ENCODE measurements around the gene VPS16. TPM values are rescaled to one million over a fixed set of nuclear protein-coding genes. Genes with fewer than 3 reads are reported as not detected.

Gene VPS16
- total RNA-seq, 4 donors from 2014 or later = 22.0 to 37.5 (median 30.2) TPM

GRCh38 chr20:2798814-2799213, 41.7 kb upstream of the VPS16 start:
- intact Hi-C loops (cut with DNase I) = no loop called here
- Histone ChIP-seq H3K4me3 (no peak overlapping the region), H3K27me3 (peaks cover 0 to 98% (median 20%) of the 10 kb centered on the region in 4 donors), H3K27ac (replicated peaks in 1 of 4) (no peak overlapping the region), H3K9me3 (no peaks in the 10 kb centered on the region), H3K4me1 (peaks cover 0 to 25% (median 20%) of the 10 kb centered on the region in 4 donors), H3K36me3 (no peaks in the 10 kb centered on the region)
- 82% methylated on average over 6 of the region's 6 CpGs for WGBS
- no peak for TF ChIP-seq POLR2AphosphoS5 (IDR thresholded peaks at IDR 0.05)
- TF ChIP-seq CTCF (IDR thresholded peaks at IDR 0.05) = no peak
- no peak for TF ChIP-seq POLR2A (IDR thresholded peaks at IDR 0.05; ENCODE audit: low read depth)
- TF ChIP-seq EP300 (IDR thresholded peaks at IDR 0.05) = no peak
- DNase-seq (ENCODE audit: extremely low spot score) = no peak

- no peak for DNase-seq (ENCODE audit: extremely low spot score)
Observed at GRCh38 chr20:2799271-2799670, 41.3 kb upstream of the VPS16 start.

GRCh38 chr20:2799688-2800520, 40.6 kb upstream of the VPS16 start:
- TF ChIP-seq CTCF (IDR thresholded peaks at IDR 0.05) (no peak), EP300 (IDR thresholded peaks at IDR 0.05) (no peak), POLR2A (IDR thresholded peaks at IDR 0.05; ENCODE audit: low read depth) (no peak)
- H3K4me3 ChIP-seq = peak overlapping the region; percentile 22 to 34 (median 30)
- WGBS = 2% methylated on average over 45 of the region's 61 CpGs

More at GRCh38 chr20:2799271-2799670, 41.3 kb upstream of the VPS16 start:
- H3K4me3 ChIP-seq = peak overlapping the region; percentile 22 to 34 (median 30)
- H3K27me3 ChIP-seq = peaks cover 0 to 98% (median 18%) of the 10 kb centered on the region in 4 donors
- H3K36me3 ChIP-seq = no peaks in the 10 kb centered on the region
- peaks cover 0 to 25% (median 20%) of the 10 kb centered on the region in 4 donors for H3K4me1 ChIP-seq
- intact Hi-C loops (cut with DNase I) = no loop called here
- no peaks in the 10 kb centered on the region for H3K9me3 ChIP-seq
- 50% methylated on average over 9 of the region's 9 CpGs for WGBS
- no peak overlapping the region for H3K27ac ChIP-seq (replicated peaks in 1 of 4)
- TF ChIP-seq EP300 (IDR thresholded peaks at IDR 0.05) (no peak), POLR2A (IDR thresholded peaks at IDR 0.05; ENCODE audit: low read depth) (no peak), POLR2AphosphoS5 (IDR thresholded peaks at IDR 0.05) (no peak), CTCF (IDR thresholded peaks at IDR 0.05) (no peak)

GRCh38 chr20:2800521-2801285, 39.8 kb upstream of the VPS16 start, which contains the start of gene CPXM1:
Gene CPXM1 (minus strand): TSS chr20:2800627. CDS start chr20:2800572, 55 bp downstream.
- no peaks in the 10 kb centered on the region for H3K9me3 ChIP-seq
- no peak for TF ChIP-seq POLR2A (IDR thresholded peaks at IDR 0.05; ENCODE audit: low read depth)
- no peak for TF ChIP-seq POLR2AphosphoS5 (IDR thresholded peaks at IDR 0.05)
- no peak for TF ChIP-seq EP300 (IDR thresholded peaks at IDR 0.05)
- TF ChIP-seq CTCF (IDR thresholded peaks at IDR 0.05) = no peak
- intact Hi-C loops (cut with DNase I) = no loop called here
- H3K36me3 ChIP-seq = no peaks in the 10 kb centered on the region
- DNase-seq (ENCODE audit: extremely low spot score) = no peak
- H3K27me3 ChIP-seq = peaks cover 0 to 99% (median 21%) of the 10 kb centered on the region in 4 donors
- H3K4me1 ChIP-seq = peaks cover 0 to 33% (median 29%) of the 10 kb centered on the region in 4 donors
- peak within 1 kb of the TSS; percentile 22 to 34 (median 30) for H3K4me3 ChIP-seq
- 10% methylated on average over 13 of the region's 52 CpGs for WGBS
- H3K27ac ChIP-seq (replicated peaks in 1 of 4) = no peak within 1 kb of the TSS

More at GRCh38 chr20:2799688-2800520, 40.6 kb upstream of the VPS16 start:
- peaks cover 0 to 27% (median 23%) of the 10 kb centered on the region in 4 donors for H3K4me1 ChIP-seq
- H3K27ac ChIP-seq (replicated peaks in 1 of 4) = no peak overlapping the region
- no peaks in the 10 kb centered on the region for H3K9me3 ChIP-seq
- DNase-seq (ENCODE audit: extremely low spot score) = no peak
- H3K36me3 ChIP-seq = no peaks in the 10 kb centered on the region
- intact Hi-C loops (cut with DNase I) = no loop called here
- H3K27me3 ChIP-seq = peaks cover 0 to 98% (median 18%) of the 10 kb centered on the region in 4 donors
